GM23338 (cell line): Measurements from ENCODE around the gene TIAM1.

ENCODE experiments used
- CREB1 ChIP-seq: fragments of 250-450 bp; sonication (Bioruptor Pico); IDR thresholded peaks from 2 replicates; pipeline ENCODE4 v1.5.0; 2020; ENCODE audit warnings: low read depth, mild to moderate bottlenecking, moderate library complexity
- CTCF ChIP-seq, 2 experiments: fragments of 200-600 bp in 1 of 2; sonication (generic) in 1 of 2; conservative IDR thresholded peaks; 2 replicates each; pipeline versions ENCODE4 v1.5.1 to v1.6.1; 2016 to 2017; ENCODE audit warnings: antibody characterized with exemption in 2 of 2, low read depth in 2 of 2, mild to moderate bottlenecking in 2 of 2, moderate library complexity in 1 of 2
- ETS1 ChIP-seq: IDR thresholded peaks from 2 replicates; pipeline ENCODE4 v1.6.1; 2016; ENCODE audit warnings: antibody characterized with exemption
- EZH2 ChIP-seq: fragments of 200-600 bp; sonication (generic); IDR thresholded peaks from one replicate; pipeline ENCODE4 v1.8.0; 2017; ENCODE audit warnings: antibody characterized with exemption, mild to moderate bottlenecking, low read depth; ENCODE audit not compliant: unreplicated experiment
- EZH2phosphoT487 ChIP-seq: fragments of 200-600 bp; sonication (generic); IDR thresholded peaks from one replicate; pipeline ENCODE4 v1.8.1; 2018; ENCODE audit warnings: antibody characterized with exemption; ENCODE audit not compliant: unreplicated experiment
- JUNB ChIP-seq: IDR thresholded peaks from one replicate; pipeline ENCODE4 v1.6.1; 2016; ENCODE audit warnings: antibody characterized with exemption; ENCODE audit not compliant: unreplicated experiment
- NANOG ChIP-seq: IDR thresholded peaks from 2 replicates; pipeline ENCODE4 v1.6.1; 2016; ENCODE audit warnings: antibody characterized with exemption, borderline replicate concordance
- POLR2AphosphoS5 ChIP-seq: IDR thresholded peaks from 2 replicates; pipeline ENCODE4 v1.6.1; 2016; ENCODE audit warnings: antibody characterized with exemption, low read depth
- REST ChIP-seq: IDR thresholded peaks from one replicate; pipeline ENCODE4 v1.6.1; 2018; ENCODE audit warnings: antibody characterized with exemption; ENCODE audit not compliant: unreplicated experiment
- ZNF114 ChIP-seq: fragments of 250-450 bp; sonication (Bioruptor Pico); IDR thresholded peaks from 2 replicates; pipeline ENCODE4 v1.5.0; 2020; ENCODE audit warnings: mild to moderate bottlenecking, moderate library complexity
- ZNF331 ChIP-seq: fragments of 250-450 bp; sonication (Bioruptor Pico); IDR thresholded peaks from 2 replicates; pipeline ENCODE4 v1.5.0; 2020; ENCODE audit warnings: low read depth, mild to moderate bottlenecking, moderate library complexity
- ZNF462 ChIP-seq: fragments of 250-450 bp; sonication (Bioruptor Pico); IDR thresholded peaks from 2 replicates; pipeline ENCODE4 v1.5.0; 2020; ENCODE audit warnings: mild to moderate bottlenecking, moderate library complexity

GRCh38 chr21:31370893-31371544, 27.0 kb upstream of the TIAM1 start:
- TF ChIP-seq CTCF (conservative IDR thresholded peaks at IDR 0.05; ENCODE audit: low read depth in 2 of 2) (no peak), POLR2AphosphoS5 (no peak), CREB1 (CRISPR knock-in tag) (no peak), EZH2 (no peak), JUNB (no peak), EZH2phosphoT487 (no peak), REST (no peak), ZNF462 (CRISPR knock-in tag) (no peak), ZNF331 (CRISPR knock-in tag) (no peak), ZNF114 (CRISPR knock-in tag) (no peak), NANOG (no peak), ETS1 (no peak)
